Measurements from ENCODE around the gene ATXN3L. TPM values are rescaled to one million over a fixed set of nuclear protein-coding genes. Genes with fewer than 3 reads are reported as not detected.

Gene ATXN3L
- total RNA-seq, 5 donors from 2014 or later (not counting 1 experiment from before 2014, with no cell fraction given), result not detected

DNA sequence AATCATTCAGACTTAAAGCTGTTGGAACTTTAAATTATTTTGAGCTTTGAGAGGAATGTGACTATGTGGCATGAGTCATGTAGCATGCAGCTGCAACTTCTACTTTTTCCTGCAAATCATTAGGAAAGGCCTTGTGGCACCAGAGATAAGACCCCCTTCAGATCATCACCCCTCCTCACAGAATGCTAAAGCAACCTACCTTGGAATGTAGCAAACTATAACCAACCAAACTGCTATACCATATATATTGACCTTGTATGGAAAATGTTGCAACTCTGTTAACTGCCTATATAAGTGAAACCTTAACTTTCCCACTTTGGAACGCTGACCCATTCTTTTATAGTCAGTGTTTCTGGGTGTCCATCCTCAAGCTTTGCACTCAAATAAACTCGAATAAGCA is 32.0 kb downstream of the ATXN3L start:
- ATAC-seq (replicated peaks in 1 of 4), result no peak
- peaks cover 2 to 7% (median 4%) of the 10 kb centered on the region in 3 donors for H3K9me3 Mint-ChIP-seq
- no peaks in the 10 kb centered on the region for H3K36me3 Mint-ChIP-seq
- POLR2A ChIA-PET, result no interaction called here
- CTCF ChIA-PET, result no interaction called here
- H3K27ac Mint-ChIP-seq, result no peak overlapping the region
- H3K27me3 ChIP-seq (replicated peaks in 1 of 2; ENCODE audit: control insufficient read depth in 2 of 2, extremely low read depth in 1 of 2, insufficient read depth in 2 of 2, low read length in 1 of 2), result no peaks in the 10 kb centered on the region
- no peak overlapping the region for H3K27ac ChIP-seq (ENCODE audit: low read length)
- no peak for DNase-seq
- H3K4me3 Mint-ChIP-seq, result no peak overlapping the region
- no CpG with 5 or more reads among the region's 2 CpGs for WGBS (ENCODE audit: insufficient coverage)
- H3K9me3 ChIP-seq, result no peaks in the 10 kb centered on the region
- H3K36me3 ChIP-seq (ENCODE audit: control insufficient read depth in 2 of 2, extremely low read depth in 1 of 2, insufficient read depth in 1 of 2, low read length in 1 of 2), result no peaks in the 10 kb centered on the region
- no peak overlapping the region for H3K4me3 ChIP-seq (ENCODE audit: control insufficient read depth in 1 of 2, extremely low read depth in 1 of 2, low read length in 1 of 2)
- H3K4me1 ChIP-seq (ENCODE audit: control insufficient read depth in 1 of 2, extremely low read depth in 1 of 2, insufficient read depth in 2 of 2, low read length in 2 of 2), result no peaks in the 10 kb centered on the region
- H3K27me3 Mint-ChIP-seq, result peaks cover 0 to 28% of the 10 kb centered on the region in 2 donors
- H3K4me1 Mint-ChIP-seq, result peaks cover 0 to 7% (median 3%) of the 10 kb centered on the region in 3 donors

- no peak for ATAC-seq (replicated peaks in 1 of 4)
These were observed 34.2 kb downstream of the ATXN3L start for GRCh38 chrX:13285693-13286092.

DNA sequence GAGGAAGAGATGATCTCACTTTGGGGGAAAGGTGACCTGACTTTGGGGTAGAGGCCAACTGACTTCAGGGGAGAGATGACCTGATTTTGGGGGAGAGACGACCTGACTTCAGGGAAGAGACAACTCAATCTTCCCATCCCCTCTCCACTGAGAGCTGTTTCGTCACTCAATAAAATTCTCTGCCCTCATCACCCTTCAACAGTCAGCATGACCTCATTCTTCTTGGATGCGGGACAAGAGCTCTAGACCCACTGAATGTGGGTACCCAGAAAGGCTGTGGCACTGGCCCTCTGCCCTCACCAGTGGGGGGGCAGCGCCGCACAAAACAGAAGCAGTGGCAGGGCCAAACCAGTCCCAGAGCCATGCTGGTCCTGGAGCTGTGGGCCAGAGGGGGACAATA is 34.6 kb downstream of the ATXN3L start:
- Histone ChIP-seq H3K36me3 (ENCODE audit: control insufficient read depth in 2 of 2, extremely low read depth in 1 of 2, insufficient read depth in 1 of 2, low read length in 1 of 2) (no peaks in the 10 kb centered on the region), H3K9me3 (no peaks in the 10 kb centered on the region), H3K4me3 (ENCODE audit: control insufficient read depth in 1 of 2, extremely low read depth in 1 of 2, low read length in 1 of 2) (no peak overlapping the region), H3K27ac (ENCODE audit: low read length) (no peak overlapping the region), H3K4me1 (ENCODE audit: control insufficient read depth in 1 of 2, extremely low read depth in 1 of 2, insufficient read depth in 2 of 2, low read length in 2 of 2) (no peaks in the 10 kb centered on the region), H3K27me3 (replicated peaks in 1 of 2; ENCODE audit: control insufficient read depth in 2 of 2, extremely low read depth in 1 of 2, insufficient read depth in 2 of 2, low read length in 1 of 2) (no peaks in the 10 kb centered on the region)
- Mint-ChIP-seq H3K9me3 (peaks cover 2 to 11% (median 4%) of the 10 kb centered on the region in 3 donors), H3K27ac (no peak overlapping the region), H3K27me3 (peaks cover 0 to 31% of the 10 kb centered on the region in 2 donors), H3K4me3 (no peak overlapping the region), H3K4me1 (peaks cover 0 to 7% (median 3%) of the 10 kb centered on the region in 3 donors), H3K36me3 (no peaks in the 10 kb centered on the region)
- DNase-seq (no peak), ATAC-seq (replicated peaks in 1 of 4) (no peak)
- POLR2A ChIA-PET, result no interaction called here
- CTCF ChIA-PET, result no interaction called here
- WGBS (ENCODE audit: insufficient coverage), result 93% methylated on average over 3 of the region's 5 CpGs

More at GRCh38 chrX:13285693-13286092, 34.2 kb downstream of the ATXN3L start:
- Histone ChIP-seq H3K27me3 (replicated peaks in 1 of 2; ENCODE audit: control insufficient read depth in 2 of 2, extremely low read depth in 1 of 2, insufficient read depth in 2 of 2, low read length in 1 of 2) (no peaks in the 10 kb centered on the region), H3K9me3 (no peaks in the 10 kb centered on the region), H3K4me1 (ENCODE audit: control insufficient read depth in 1 of 2, extremely low read depth in 1 of 2, insufficient read depth in 2 of 2, low read length in 2 of 2) (no peaks in the 10 kb centered on the region), H3K36me3 (ENCODE audit: control insufficient read depth in 2 of 2, extremely low read depth in 1 of 2, insufficient read depth in 1 of 2, low read length in 1 of 2) (no peaks in the 10 kb centered on the region), H3K27ac (ENCODE audit: low read length) (no peak overlapping the region), H3K4me3 (ENCODE audit: control insufficient read depth in 1 of 2, extremely low read depth in 1 of 2, low read length in 1 of 2) (no peak overlapping the region)
- Mint-ChIP-seq H3K4me1 (peaks cover 0 to 7% (median 3%) of the 10 kb centered on the region in 3 donors), H3K27me3 (peaks cover 0 to 31% of the 10 kb centered on the region in 2 donors), H3K4me3 (no peak overlapping the region), H3K9me3 (peaks cover 2 to 11% (median 4%) of the 10 kb centered on the region in 3 donors), H3K27ac (no peak overlapping the region), H3K36me3 (no peaks in the 10 kb centered on the region)
- ChIA-PET POLR2A (no interaction called here), CTCF (no interaction called here)
- DNase-seq, result no peak
- 100% methylated on average over 2 of the region's 7 CpGs for WGBS (ENCODE audit: insufficient coverage)

GRCh38 chrX:13284570-13284969 is 35.3 kb downstream of the ATXN3L start:
- POLR2A ChIA-PET, result no interaction called here
- no peak for ATAC-seq (replicated peaks in 1 of 4)

GRCh38 chrX:13283950-13284546 is 35.8 kb downstream of the ATXN3L start:
- Histone ChIP-seq H3K36me3 (ENCODE audit: control insufficient read depth in 2 of 2, extremely low read depth in 1 of 2, insufficient read depth in 1 of 2, low read length in 1 of 2) (no peaks in the 10 kb centered on the region), H3K9me3 (no peaks in the 10 kb centered on the region), H3K4me3 (ENCODE audit: control insufficient read depth in 1 of 2, extremely low read depth in 1 of 2, low read length in 1 of 2) (no peak overlapping the region), H3K27ac (ENCODE audit: low read length) (no peak overlapping the region), H3K4me1 (ENCODE audit: control insufficient read depth in 1 of 2, extremely low read depth in 1 of 2, insufficient read depth in 2 of 2, low read length in 2 of 2) (no peaks in the 10 kb centered on the region), H3K27me3 (replicated peaks in 1 of 2; ENCODE audit: control insufficient read depth in 2 of 2, extremely low read depth in 1 of 2, insufficient read depth in 2 of 2, low read length in 1 of 2) (no peaks in the 10 kb centered on the region)
- Mint-ChIP-seq H3K4me3 (no peak overlapping the region), H3K27me3 (peaks cover 0 to 27% of the 10 kb centered on the region in 2 donors), H3K4me1 (peaks cover 0 to 7% (median 3%) of the 10 kb centered on the region in 3 donors), H3K9me3 (peaks cover 2 to 11% (median 4%) of the 10 kb centered on the region in 3 donors), H3K27ac (no peak overlapping the region), H3K36me3 (no peaks in the 10 kb centered on the region)
- CTCF ChIA-PET, result no interaction called here
- DNase-seq, result no peak
- no peak for ATAC-seq (replicated peaks in 1 of 4)
- POLR2A ChIA-PET, result no interaction called here
- WGBS (ENCODE audit: insufficient coverage), result no CpG with 5 or more reads among the region's 1 CpG

More at GRCh38 chrX:13284570-13284969, 35.3 kb downstream of the ATXN3L start:
- Histone ChIP-seq H3K27me3 (replicated peaks in 1 of 2; ENCODE audit: control insufficient read depth in 2 of 2, extremely low read depth in 1 of 2, insufficient read depth in 2 of 2, low read length in 1 of 2) (no peaks in the 10 kb centered on the region), H3K4me1 (ENCODE audit: control insufficient read depth in 1 of 2, extremely low read depth in 1 of 2, insufficient read depth in 2 of 2, low read length in 2 of 2) (no peaks in the 10 kb centered on the region), H3K36me3 (ENCODE audit: control insufficient read depth in 2 of 2, extremely low read depth in 1 of 2, insufficient read depth in 1 of 2, low read length in 1 of 2) (no peaks in the 10 kb centered on the region), H3K27ac (ENCODE audit: low read length) (no peak overlapping the region), H3K9me3 (no peaks in the 10 kb centered on the region), H3K4me3 (ENCODE audit: control insufficient read depth in 1 of 2, extremely low read depth in 1 of 2, low read length in 1 of 2) (no peak overlapping the region)
- Mint-ChIP-seq H3K27ac (no peak overlapping the region), H3K36me3 (no peaks in the 10 kb centered on the region), H3K9me3 (peaks cover 2 to 11% (median 4%) of the 10 kb centered on the region in 3 donors), H3K27me3 (peaks cover 0 to 31% of the 10 kb centered on the region in 2 donors), H3K4me1 (peaks cover 0 to 7% (median 3%) of the 10 kb centered on the region in 3 donors), H3K4me3 (no peak overlapping the region)
- CTCF ChIA-PET, result no interaction called here
- WGBS (ENCODE audit: insufficient coverage), result no CpG with 5 or more reads among the region's 1 CpG
- no peak for DNase-seq

GRCh38 chrX:13283512-13283911 is 36.3 kb downstream of the ATXN3L start:
- DNase-seq (no peak), ATAC-seq (replicated peaks in 1 of 4) (no peak)
- Mint-ChIP-seq H3K4me3 (no peak overlapping the region), H3K4me1 (peaks cover 0 to 9% (median 3%) of the 10 kb centered on the region in 3 donors), H3K9me3 (peaks cover 2 to 11% (median 4%) of the 10 kb centered on the region in 3 donors), H3K36me3 (no peaks in the 10 kb centered on the region), H3K27me3 (peaks cover 0 to 24% of the 10 kb centered on the region in 2 donors), H3K27ac (no peak overlapping the region)
- Histone ChIP-seq H3K4me3 (ENCODE audit: control insufficient read depth in 1 of 2, extremely low read depth in 1 of 2, low read length in 1 of 2) (no peak overlapping the region), H3K9me3 (no peaks in the 10 kb centered on the region), H3K27me3 (replicated peaks in 1 of 2; ENCODE audit: control insufficient read depth in 2 of 2, extremely low read depth in 1 of 2, insufficient read depth in 2 of 2, low read length in 1 of 2) (no peaks in the 10 kb centered on the region), H3K4me1 (ENCODE audit: control insufficient read depth in 1 of 2, extremely low read depth in 1 of 2, insufficient read depth in 2 of 2, low read length in 2 of 2) (no peaks in the 10 kb centered on the region), H3K27ac (ENCODE audit: low read length) (no peak overlapping the region), H3K36me3 (ENCODE audit: control insufficient read depth in 2 of 2, extremely low read depth in 1 of 2, insufficient read depth in 1 of 2, low read length in 1 of 2) (no peaks in the 10 kb centered on the region)
- POLR2A ChIA-PET, result no interaction called here
- WGBS (ENCODE audit: insufficient coverage), result no CpG with 5 or more reads among the region's 2 CpGs
- CTCF ChIA-PET, result interaction anchor here in 1 of 2 donors (0.7 kb wide), 1 partner anchor 78 kb away, joined by 3 read pairs; no protein-coding TSS in a partner anchor

Measured in T-cell (primary cell).